ENCODE results near the gene NFASC. TPM values are rescaled to one million over a fixed set of nuclear protein-coding genes. Genes with fewer than 3 reads are reported as not detected.

NFASC gene
- total and polyA plus RNA-seq, 12 donors, result 1.9 to 24.1 (median 9.2) TPM

- Histone ChIP-seq H3K36me3 (no peaks in the 10 kb centered on the region), H3K4me3 (no peak overlapping the region), H3K9me3 (no peaks in the 10 kb centered on the region), H3K4me1 (peaks cover 0 to 38% (median 19%) of the 10 kb centered on the region in 9 donors), H3K27ac (no peak overlapping the region), H3K27me3 (peaks cover 0 to 30% (median 0%) of the 10 kb centered on the region in 7 donors)
- TF ChIP-seq, protein P1, sequence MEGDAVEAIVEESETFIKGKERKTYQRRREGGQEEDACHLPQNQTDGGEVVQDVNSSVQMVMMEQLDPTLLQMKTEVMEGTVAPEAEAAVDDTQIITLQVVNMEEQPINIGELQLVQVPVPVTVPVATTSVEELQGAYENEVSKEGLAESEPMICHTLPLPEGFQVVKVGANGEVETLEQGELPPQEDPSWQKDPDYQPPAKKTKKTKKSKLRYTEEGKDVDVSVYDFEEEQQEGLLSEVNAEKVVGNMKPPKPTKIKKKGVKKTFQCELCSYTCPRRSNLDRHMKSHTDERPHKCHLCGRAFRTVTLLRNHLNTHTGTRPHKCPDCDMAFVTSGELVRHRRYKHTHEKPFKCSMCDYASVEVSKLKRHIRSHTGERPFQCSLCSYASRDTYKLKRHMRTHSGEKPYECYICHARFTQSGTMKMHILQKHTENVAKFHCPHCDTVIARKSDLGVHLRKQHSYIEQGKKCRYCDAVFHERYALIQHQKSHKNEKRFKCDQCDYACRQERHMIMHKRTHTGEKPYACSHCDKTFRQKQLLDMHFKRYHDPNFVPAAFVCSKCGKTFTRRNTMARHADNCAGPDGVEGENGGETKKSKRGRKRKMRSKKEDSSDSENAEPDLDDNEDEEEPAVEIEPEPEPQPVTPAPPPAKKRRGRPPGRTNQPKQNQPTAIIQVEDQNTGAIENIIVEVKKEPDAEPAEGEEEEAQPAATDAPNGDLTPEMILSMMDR (IDR thresholded peaks at IDR 0.05), result no peak
- DNase-seq (no peak), ATAC-seq (peak in 2 of 8 donors; percentile 18 to 56)
- intact Hi-C loops (cut with DNase I), result no loop called here
- WGBS, 2 donors, result 12 to 13% methylated on average over 1 of the region's 1 CpG
Measured at GRCh38 chr1:204925701-204926100, 55.0 kb downstream of the NFASC start.

DNA sequence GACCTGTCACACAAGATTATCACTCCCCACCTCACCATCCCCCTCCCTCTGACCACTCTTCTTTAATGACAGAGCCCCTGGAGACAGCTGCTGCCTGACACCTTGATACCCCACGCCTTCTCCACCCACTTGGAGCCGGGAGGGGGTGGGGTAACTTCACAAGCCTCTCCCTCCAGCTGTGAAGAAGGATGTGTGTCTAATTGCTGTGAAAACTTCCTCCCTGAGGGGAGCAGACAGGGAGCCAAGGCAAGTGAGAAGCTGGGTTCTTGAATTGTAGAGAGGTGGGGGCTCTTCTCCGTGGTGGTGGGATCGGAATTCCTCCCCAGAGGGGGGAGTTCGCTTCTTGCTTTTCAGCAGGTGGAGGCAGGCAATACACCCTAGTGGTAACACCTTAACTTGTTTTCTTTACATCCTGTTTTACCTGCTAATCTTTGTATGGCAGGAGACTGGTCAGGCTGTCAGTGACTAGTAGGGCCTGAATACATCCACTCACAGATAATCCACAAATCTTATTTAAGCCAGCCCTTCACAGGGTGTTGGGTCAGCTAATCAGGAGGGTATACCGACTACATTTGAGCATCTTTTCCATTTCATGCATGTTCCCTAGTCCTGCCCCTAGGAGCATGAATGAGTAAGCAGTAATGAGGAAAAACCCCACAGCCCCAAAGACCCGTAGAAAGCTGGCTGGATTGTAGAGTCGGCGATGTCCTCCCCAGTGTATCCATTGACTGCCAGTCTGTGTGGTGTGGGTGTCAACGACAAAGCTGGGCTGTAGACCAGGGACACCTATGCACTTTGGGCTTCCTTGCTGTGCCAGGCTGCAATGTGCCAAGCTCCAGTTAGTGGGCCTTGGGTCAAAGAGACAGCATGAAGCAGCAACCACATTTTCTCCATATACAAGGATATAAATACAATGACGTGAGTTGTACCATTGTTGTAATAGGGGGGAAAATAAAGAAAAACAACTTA is 57.3 kb downstream of the NFASC start:
- TF ChIP-seq, protein P1 (IDR thresholded peaks at IDR 0.05), result no peak
- no peaks in the 10 kb centered on the region for H3K36me3 ChIP-seq
- ATAC-seq (no peak), DNase-seq (no peak)
- intact Hi-C loops (cut with DNase I), result no loop called here
- H3K9me3 ChIP-seq, result no peaks in the 10 kb centered on the region
- peaks cover 0 to 15% (median 0%) of the 10 kb centered on the region in 7 donors for H3K27me3 ChIP-seq
- H3K27ac ChIP-seq, result no peak overlapping the region
- 64 to 66% methylated on average over 11 of the region's 11 CpGs for WGBS, 2 donors
- H3K4me1 ChIP-seq, result peaks cover 0 to 50% (median 20%) of the 10 kb centered on the region in 9 donors
- H3K4me3 ChIP-seq, result no peak overlapping the region

DNA sequence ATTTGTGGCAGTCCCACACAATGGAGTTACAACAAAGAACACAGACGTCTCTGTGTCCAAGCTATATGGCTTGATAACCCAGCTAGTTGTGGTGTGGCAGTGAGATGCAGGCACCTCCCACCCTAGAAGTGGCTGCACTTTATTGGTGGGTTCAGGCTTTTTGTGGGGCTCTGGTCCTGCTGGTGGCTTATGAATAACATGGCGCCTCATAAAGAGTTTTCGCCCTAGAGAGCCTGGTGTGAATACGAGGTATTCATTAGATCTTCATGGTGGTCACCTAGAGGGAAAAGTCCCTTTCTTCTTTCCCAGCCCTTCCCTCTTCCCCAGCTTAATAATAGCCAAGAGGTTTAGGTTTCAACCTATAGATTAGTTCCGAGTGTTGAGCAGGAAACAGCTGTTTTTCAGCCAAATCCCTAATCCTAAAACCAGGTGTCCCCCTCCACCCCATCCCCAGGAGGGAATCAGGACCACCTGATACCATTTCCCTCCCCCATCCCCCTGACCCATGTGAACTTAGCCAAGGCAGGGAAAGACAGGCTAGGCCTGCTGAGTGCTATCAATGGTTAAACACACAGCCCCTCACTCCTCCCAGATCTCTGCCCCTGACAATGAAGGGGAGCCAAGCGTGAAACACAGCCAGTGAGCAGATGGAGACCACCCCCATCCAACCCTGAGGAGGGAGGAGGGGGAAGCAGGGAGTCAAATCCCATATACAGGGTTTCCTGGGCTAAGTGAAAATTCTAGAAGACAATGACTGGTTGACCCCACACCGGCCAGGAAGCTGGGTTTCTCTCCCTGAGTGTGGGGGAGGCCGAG is 58.2 kb downstream of the NFASC start:
- peaks cover 0 to 44% (median 17%) of the 10 kb centered on the region in 9 donors for H3K4me1 ChIP-seq
- peaks cover 0 to 12% (median 0%) of the 10 kb centered on the region in 7 donors for H3K27me3 ChIP-seq
- ATAC-seq, result no peak
- no peaks in the 10 kb centered on the region for H3K9me3 ChIP-seq
- H3K27ac ChIP-seq, result no peak overlapping the region
- TF ChIP-seq, protein P1 (IDR thresholded peaks at IDR 0.05), result no peak
- intact Hi-C loops (cut with DNase I), result no loop called here
- H3K4me3 ChIP-seq, result no peak overlapping the region
- no peak for DNase-seq
- no peaks in the 10 kb centered on the region for H3K36me3 ChIP-seq
- 68 to 78% methylated on average over 8 of the region's 8 CpGs for WGBS, 2 donors

GRCh38 chr1:204929487-204930154 is 59.0 kb downstream of the NFASC start:
- H3K4me1 ChIP-seq, result peaks cover 0 to 37% (median 13%) of the 10 kb centered on the region in 9 donors
- H3K36me3 ChIP-seq, result no peaks in the 10 kb centered on the region
- peaks cover 0 to 15% (median 0%) of the 10 kb centered on the region in 7 donors for H3K27me3 ChIP-seq
- ATAC-seq, result no peak
- intact Hi-C loops (cut with DNase I), result loop anchor here in 1 of 10 donors (10.0 kb wide), 1 partner anchor 65 kb away; no protein-coding TSS in a partner anchor
- no peak overlapping the region for H3K4me3 ChIP-seq
- H3K27ac ChIP-seq, result no peak overlapping the region
- WGBS, 2 donors, result 77 to 79% methylated on average over 6 of the region's 6 CpGs
- no peaks in the 10 kb centered on the region for H3K9me3 ChIP-seq
- TF ChIP-seq, protein P1 (IDR thresholded peaks at IDR 0.05), result no peak
- DNase-seq, result no peak
